Measurements from ENCODE around the gene METTL15. TPM values are rescaled to one million over a fixed set of nuclear protein-coding genes. Genes with fewer than 3 reads are reported as not detected.

METTL15 gene
- total RNA-seq, 1 experiment from 2014 or later: 9.1 TPM

DNA sequence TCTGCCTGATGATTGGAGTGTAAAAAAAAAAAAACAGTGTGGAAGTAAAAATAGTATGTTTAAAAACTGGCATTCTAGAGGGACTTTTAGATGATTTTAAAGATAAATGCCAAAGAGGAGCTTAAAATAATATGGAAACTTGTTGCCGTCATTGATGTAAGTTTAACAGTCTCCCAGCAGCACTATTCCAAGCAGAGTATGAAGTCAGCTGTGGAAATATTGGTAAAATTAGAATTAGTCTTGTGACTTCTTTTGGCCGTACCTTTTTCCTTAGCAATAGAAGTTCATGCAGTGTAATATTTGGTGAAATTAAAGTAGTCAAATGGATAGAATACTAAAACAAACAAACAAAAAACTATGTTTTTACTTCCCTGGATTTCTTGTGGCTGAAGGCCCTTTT lies 134.9 kb downstream of the METTL15 start:
- Histone ChIP-seq H3K23ac (ENCODE audit: insufficient read length, low read depth, low read length) (no peak overlapping the region), H3K27ac (ENCODE audit: insufficient read length, low read depth, low read length) (no peak overlapping the region), H2BK20ac (ENCODE audit: low read depth, low read length, poor library complexity, severe bottlenecking) (no peak overlapping the region), H2BK120ac (ENCODE audit: low read depth, low read length, poor library complexity, severe bottlenecking) (no peak overlapping the region), H3T11ph (ENCODE audit: low read length) (no peak overlapping the region), H2AFZ (ENCODE audit: low read length) (no peak overlapping the region), H3K9ac (ENCODE audit: extremely low read depth, insufficient read length, low read length) (no peak overlapping the region), H3K27me3 (ENCODE audit: insufficient read depth, low read length) (no peaks in the 10 kb centered on the region), H4K91ac (ENCODE audit: insufficient read length, low read depth, low read length) (no peak overlapping the region), H4K8ac (replicated peaks; ENCODE audit: insufficient read length, low read depth, low read length) (no peak overlapping the region), H3K79me1 (ENCODE audit: insufficient read depth, low read depth, low read length, poor library complexity, severe bottlenecking) (no peaks in the 10 kb centered on the region), H3K79me2 (ENCODE audit: insufficient read depth, low read length) (no peaks in the 10 kb centered on the region), H3K9me3 (ENCODE audit: control insufficient read depth, low read depth, low read length) (no peaks in the 10 kb centered on the region), H3K4ac (ENCODE audit: low read depth, low read length) (no peak overlapping the region), H3K56ac (ENCODE audit: insufficient read length, low read depth, low read length) (no peak overlapping the region), H2BK12ac (ENCODE audit: insufficient read length, low read depth, low read length) (no peak overlapping the region), H3K4me2 (ENCODE audit: insufficient read depth, insufficient read length, low read length) (no peak overlapping the region), H2BK15ac (ENCODE audit: low read depth, low read length) (no peak overlapping the region), H3K23me2 (ENCODE audit: insufficient read length, low read depth, low read length, poor library complexity, severe bottlenecking) (no peaks in the 10 kb centered on the region), H2AK5ac (ENCODE audit: insufficient read length, low read length) (no peak overlapping the region), H3K18ac (ENCODE audit: insufficient read length, low read depth, low read length) (no peak overlapping the region), H3K14ac (ENCODE audit: insufficient read depth, low read length) (no peak overlapping the region), H4K5ac (ENCODE audit: insufficient read length, low read depth, low read length) (no peak overlapping the region), H3K4me1 (ENCODE audit: insufficient read depth, low read length) (no peaks in the 10 kb centered on the region), H4K20me1 (ENCODE audit: control insufficient read depth, insufficient read depth, insufficient read length) (no peaks in the 10 kb centered on the region), H2BK5ac (ENCODE audit: insufficient read length, low read length) (no peak overlapping the region)
- H3K4me1 Mint-ChIP-seq: no peaks in the 10 kb centered on the region
- no peak overlapping the region for H3K4me3 Mint-ChIP-seq
- WGBS (ENCODE audit: extremely low coverage, insufficient read length, low lambda C conversion rate): no CpG with 5 or more reads among the region's 2 CpGs
- no peak overlapping the region for H3K27ac Mint-ChIP-seq
- H3K9me3 Mint-ChIP-seq: peaks cover 11 to 12% of the 10 kb centered on the region in 2 experiments
- peaks cover 11 to 15% (median 12%) of the 10 kb centered on the region in 3 experiments for H3K36me3 Mint-ChIP-seq (ENCODE audit: insufficient read depth in 1 of 3, low read depth in 3 of 3)
- TF ChIP-seq, protein P1, sequence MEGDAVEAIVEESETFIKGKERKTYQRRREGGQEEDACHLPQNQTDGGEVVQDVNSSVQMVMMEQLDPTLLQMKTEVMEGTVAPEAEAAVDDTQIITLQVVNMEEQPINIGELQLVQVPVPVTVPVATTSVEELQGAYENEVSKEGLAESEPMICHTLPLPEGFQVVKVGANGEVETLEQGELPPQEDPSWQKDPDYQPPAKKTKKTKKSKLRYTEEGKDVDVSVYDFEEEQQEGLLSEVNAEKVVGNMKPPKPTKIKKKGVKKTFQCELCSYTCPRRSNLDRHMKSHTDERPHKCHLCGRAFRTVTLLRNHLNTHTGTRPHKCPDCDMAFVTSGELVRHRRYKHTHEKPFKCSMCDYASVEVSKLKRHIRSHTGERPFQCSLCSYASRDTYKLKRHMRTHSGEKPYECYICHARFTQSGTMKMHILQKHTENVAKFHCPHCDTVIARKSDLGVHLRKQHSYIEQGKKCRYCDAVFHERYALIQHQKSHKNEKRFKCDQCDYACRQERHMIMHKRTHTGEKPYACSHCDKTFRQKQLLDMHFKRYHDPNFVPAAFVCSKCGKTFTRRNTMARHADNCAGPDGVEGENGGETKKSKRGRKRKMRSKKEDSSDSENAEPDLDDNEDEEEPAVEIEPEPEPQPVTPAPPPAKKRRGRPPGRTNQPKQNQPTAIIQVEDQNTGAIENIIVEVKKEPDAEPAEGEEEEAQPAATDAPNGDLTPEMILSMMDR (conservative IDR thresholded peaks at IDR 0.05): no peak
- no peaks in the 10 kb centered on the region for H3K27me3 Mint-ChIP-seq (ENCODE audit: low read depth)
- no peak for DNase-seq
